Activated CD4-positive, alpha-beta T cell treated with anti-CD3 and anti-CD28 coated beads, Interleukin-2, amount 50 U/mL, for 16 hours (primary cell): ENCODE measurements around the gene NANOS2.

Source experiments
- DNase-seq: peaks from one replicate; pipeline ENCODE4 v3.0.0-alpha.2; 2020

NANOS2 gene

DNA sequence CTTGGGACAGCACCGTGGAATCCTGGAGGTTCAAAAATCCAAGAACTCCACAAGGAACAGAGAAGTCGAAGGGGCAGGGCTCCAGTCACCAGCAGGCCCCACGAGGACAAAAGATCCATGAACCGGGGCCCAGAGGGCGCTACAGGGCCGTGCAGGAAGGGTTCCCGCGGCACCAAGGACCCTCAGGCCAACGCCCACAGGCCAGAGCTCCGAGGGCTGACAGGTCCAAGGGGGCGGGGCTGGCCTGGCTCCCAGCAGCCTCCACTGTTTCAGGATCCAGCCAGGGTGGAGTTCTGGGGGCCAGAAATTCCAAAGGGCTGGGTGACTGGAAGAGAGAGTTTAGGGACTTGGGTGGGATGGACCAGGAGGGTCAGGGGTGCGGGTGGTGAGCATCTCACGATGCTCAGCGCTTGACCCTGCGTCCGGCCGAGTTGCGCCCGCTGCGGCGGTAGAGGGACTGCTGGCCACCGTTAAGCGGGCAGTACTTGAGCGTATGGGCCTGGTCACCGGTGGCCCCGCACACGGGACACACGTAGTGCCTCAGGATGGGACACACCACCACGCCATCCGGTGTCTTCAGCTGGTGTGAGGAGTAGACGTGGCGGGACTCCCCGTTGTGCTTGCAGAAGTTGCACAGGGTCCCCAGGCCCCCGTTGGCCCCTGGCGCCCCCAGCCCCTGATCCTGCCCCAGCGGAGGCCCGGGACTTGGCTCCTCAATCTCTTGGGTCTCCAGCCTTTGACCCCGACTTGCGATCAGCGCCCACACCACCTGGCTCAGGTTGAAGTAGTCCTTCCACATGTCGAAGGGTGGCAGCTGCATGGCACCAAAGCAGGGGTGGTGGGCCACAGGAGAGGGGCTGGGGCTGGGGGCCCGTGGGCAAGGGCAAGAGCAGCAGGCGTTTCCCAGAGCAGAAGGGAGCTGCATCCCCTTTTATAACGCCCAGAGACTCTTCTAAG lies at the start of gene NANOS2:
NANOS2 (minus strand) TSS at position 905 of the 957 bp plus-strand sequence; CDS start at position 820, 85 bp downstream.
- peak; percentile 29 for DNase-seq

DNA sequence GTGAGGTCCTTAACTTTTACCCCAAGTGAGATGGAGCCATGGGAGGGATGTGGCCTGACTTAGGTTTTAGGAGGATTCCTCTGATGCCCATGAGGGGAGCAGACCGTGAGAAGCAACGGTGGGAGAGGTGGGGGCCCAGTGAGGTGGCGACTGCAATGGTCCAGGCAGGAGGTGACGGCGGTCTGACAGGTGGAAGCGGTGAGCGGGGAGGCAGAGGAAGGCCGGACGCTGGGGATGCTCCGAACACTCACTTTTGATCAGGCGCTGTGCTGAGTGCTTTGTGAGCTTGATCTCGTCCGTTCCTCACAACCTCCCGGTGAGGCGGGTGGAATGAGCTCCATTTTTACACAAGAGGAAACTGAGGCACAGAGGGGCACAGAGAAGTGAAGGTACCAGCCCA lies 47.4 kb upstream of the NANOS2 start:
- no peak for DNase-seq

DNA sequence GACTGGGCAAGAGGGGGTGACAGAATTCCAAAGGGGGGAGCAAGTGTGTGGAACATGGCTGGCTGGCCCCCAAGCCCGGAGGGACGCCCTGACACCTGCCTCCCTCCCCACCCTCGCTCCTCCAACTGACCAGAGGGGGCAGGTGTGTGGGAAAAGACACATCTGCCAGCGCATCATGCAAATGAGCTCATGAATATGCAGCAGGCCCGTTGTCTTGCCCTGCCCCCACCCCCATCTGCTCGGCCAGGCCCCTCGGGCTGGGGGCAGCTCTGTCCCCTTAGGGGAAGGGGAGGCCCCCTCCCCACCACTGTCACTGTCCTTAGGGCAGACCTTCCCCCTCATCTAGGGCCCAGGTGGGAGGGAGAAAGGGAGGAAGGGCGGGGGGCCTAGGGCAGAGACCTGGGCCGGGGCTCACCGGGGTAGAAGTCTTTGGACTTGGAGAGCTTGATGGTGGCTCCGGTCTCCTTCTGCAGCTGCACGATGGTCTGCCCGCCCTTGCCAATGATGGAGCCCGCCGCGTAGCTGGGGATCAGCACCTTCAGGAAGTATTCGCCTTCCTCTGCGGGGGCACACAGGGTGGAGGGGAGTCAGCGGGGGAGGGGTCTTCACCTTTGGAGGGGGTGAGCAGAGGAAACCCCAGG lies 46.1 kb upstream of the NANOS2 start:
- no peak for DNase-seq

GRCh38 chr19:45959517-45960025 lies 45.0 kb upstream of the NANOS2 start:
- no peak for DNase-seq

GRCh38 chr19:45958769-45959516 lies 44.4 kb upstream of the NANOS2 start:
- DNase-seq = no peak

GRCh38 chr19:45958320-45958719 lies 43.7 kb upstream of the NANOS2 start:
- no peak for DNase-seq

DNA sequence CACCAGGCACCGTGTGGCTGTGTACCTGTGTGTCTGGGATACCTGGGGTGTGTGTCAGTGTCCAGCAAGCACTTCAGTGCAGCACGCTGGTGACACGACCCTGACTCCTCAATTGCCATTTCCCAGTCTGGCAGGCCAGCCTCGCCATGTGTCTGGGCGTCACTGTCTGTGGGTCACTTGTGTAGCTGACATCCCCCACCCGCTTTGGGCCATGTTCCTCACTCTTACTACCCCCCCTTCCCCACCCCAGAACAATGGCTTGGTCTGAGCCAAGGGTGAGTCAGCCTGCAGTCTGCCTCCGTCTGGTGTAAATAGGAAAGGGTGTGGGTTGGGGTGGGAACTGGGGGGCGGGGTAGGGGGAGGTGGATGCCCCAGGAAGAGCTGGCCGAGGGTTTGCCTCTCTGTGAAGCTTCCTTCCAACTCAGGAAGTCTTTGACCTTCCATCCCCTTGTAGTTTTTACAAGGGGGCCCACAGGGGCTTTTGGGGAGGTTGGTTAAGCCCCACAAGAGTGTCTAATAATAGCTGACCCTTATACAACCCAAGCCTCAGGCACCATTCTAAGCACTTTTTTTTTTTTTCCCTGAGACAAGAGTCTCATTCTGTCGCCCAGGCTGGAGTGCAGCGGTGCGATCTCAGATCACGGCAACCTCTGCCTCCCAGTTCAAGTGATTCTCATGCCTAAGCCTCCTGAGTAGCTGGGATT lies 41.5 kb upstream of the NANOS2 start:
- no peak for DNase-seq

GRCh38 chr19:45954156-45954555 lies 39.6 kb upstream of the NANOS2 start:
- no peak for DNase-seq

- DNase-seq = no peak
These were observed 39.1 kb upstream of the NANOS2 start for GRCh38 chr19:45953676-45954075.

DNA sequence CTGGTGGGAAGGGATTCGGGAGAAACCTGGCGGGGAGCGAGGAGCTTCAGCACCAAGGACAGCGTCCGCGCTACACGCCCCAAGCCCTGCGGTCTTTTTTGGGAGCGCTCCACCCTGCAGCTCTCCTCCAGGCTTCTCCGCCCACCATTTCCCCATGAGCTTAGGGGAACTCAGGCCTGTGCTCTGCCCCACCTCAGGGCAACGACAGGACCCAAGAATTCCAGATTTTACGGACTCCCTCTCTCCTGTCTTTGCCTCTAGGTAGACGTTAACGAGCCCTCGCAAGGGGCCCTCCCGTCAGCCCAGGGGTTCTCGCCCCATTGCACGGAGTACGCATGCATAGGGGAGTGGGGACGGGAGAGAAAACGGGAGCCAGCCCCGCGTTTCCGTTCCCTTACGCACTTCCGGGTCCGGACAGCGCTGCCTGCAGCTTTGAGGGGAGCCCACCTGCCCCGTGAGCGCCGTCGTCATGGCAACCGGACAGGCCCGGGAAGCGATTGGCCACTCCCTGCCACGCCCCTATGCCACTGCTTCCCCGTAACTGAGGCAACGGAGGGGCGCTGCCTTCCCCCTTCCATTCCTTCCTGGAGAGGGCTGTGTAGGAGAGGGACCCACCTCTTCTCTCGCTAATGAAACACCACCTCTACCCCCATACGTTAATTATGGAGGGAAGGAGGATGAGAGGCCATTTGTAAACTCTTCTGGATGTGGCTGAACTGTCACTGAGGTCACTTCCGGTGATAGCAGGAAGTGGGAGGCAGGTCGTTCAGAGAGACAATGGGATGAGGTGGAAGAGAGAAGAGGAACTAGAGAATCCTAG lies 38.3 kb upstream of the NANOS2 start:
- peak; percentile 35 for DNase-seq

DNA sequence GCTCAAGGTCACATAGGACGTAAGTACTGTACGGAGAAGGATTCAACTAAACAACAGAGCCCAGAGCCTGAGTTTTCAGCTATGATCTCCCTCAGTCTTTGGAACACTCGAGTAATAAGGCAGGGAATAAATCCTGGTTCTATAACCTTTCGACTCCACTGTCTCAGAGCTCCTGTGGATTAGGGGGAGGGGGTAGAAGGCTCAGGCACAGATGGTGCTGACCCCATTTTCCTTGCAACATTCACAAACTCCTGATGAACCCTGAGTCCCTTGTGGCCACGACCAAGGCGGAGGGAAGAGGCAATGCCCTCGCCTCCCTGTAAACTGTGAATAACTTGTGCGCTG lies 37.7 kb upstream of the NANOS2 start:
- no peak for DNase-seq

GRCh38 chr19:45947926-45948325 lies 33.3 kb upstream of the NANOS2 start:
- no peak for DNase-seq

DNA sequence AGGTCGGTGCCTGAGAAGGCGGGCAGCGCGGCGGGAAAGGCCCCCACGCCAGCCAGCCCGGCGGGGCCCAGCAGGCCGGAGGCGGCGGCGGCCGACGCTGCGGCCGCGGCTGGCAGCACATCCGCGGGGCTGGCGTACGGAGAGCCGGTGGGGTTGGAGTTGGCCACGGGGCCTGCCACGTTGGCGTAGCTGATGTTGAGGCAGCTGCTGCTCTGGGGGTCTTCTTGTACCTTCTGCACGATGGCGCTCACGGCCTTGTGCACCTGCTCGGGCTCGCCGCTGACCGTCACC lies 25.9 kb upstream of the NANOS2 start:
- no peak for DNase-seq

GRCh38 chr19:45939792-45940514 lies 25.4 kb upstream of the NANOS2 start:
- no peak for DNase-seq

DNA sequence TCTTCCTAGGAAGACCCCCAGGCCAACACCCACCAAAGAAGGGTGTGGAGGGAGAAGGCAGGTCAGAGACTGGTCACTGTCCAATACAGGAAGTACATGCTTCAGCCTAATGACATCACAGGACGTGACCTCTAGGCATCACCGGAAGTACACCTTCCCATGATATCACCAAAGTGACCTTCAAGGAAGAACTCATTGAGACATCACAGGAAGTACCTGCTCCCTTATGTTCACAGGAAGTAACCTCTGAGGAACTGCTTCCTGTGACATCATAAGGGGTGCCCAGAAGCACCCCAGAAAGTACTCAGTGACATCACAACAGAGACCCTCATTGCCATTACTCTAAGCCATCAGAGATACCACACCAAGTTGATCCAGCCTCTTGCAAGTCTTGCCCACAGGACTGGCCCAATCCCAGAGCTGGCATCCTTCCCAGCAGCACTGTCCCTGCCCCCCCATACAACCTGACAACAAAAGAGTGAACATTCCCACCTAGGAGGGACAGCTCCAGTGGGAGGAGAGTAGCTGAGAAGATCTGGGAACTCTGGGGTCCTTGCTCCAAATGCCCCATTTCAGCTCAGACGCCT lies 24.2 kb upstream of the NANOS2 start:
- no peak for DNase-seq

GRCh38 chr19:45935267-45935666 lies 20.7 kb upstream of the NANOS2 start:
- no peak for DNase-seq

GRCh38 chr19:45934551-45935230 lies 20.1 kb upstream of the NANOS2 start:
- DNase-seq = no peak

DNA sequence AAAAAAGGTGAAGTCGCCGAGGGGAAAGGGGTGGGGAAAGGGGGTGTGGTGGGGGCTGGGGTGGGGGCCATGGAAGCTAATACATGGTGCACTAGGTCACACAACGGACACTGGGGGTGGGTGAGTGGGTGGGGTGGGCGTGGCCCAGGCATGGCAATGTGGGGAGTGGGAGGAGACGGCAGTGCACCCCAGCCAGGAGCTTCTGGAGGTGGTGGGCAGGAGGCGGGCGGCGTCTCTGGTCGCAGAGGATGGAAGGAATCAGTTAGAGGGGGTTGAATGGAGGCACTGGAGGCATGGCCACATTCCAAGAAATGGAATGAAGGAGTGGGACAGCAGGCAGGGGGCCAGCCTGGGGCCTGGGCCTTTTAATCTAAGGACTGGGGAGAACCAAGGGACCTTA lies 19.2 kb upstream of the NANOS2 start:
- no peak for DNase-seq

DNA sequence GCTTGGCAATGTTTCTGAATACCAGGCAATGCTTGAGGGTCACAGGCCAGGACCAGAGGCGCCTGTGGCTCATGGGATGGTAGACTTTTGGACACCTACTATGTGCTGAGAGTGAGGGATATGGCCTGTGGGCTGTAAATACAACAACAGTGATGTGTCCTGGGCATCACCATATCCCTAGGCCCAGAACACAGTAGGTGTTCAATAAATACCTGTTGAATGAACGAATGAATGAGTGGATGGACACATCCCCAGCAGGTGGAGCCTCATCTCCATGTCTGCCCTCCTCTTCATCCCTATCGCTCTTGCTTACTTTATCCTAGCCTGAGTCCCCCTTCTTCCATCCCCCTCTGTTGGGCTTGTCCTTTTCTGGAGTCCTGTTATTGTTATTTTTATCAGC lies 16.5 kb upstream of the NANOS2 start:
- no peak for DNase-seq

- DNase-seq = no peak
These were observed 14.7 kb upstream of the NANOS2 start for GRCh38 chr19:45929247-45929646.
